Epithelial cell of proximal tubule (primary cell): ENCODE data around the gene HOXC12. TPM values are rescaled to one million over a fixed set of nuclear protein-coding genes. Genes with fewer than 3 reads are reported as not detected.

Experiments
- DNase-seq: peaks from one replicate; pipeline ENCODE4 v3.0.0-alpha.2; 2011; ENCODE audit warnings: low read depth
- H3K4me3 ChIP-seq: 2 replicates; pipeline ENCODE4 v1.5.1; 2011; ENCODE audit warnings: low read depth, mild to moderate bottlenecking, low read length
- total RNA-seq: library from RNA; depleted of rRNA; stranded (reverse); fragments of >200 nt; gene quantifications from 2 replicates; pipeline ENCODE4 v1.2.3, GENCODE V29; 2015
- TF ChIP-seq, protein P1 (sequence below): conservative IDR thresholded peaks from 2 replicates; pipeline ENCODE4 v1.5.1; 2012; ENCODE audit warnings: low read depth, mild to moderate bottlenecking, low read length

HOXC12 gene
- total RNA-seq, 1 donor from 2014 or later, result not detected

DNA sequence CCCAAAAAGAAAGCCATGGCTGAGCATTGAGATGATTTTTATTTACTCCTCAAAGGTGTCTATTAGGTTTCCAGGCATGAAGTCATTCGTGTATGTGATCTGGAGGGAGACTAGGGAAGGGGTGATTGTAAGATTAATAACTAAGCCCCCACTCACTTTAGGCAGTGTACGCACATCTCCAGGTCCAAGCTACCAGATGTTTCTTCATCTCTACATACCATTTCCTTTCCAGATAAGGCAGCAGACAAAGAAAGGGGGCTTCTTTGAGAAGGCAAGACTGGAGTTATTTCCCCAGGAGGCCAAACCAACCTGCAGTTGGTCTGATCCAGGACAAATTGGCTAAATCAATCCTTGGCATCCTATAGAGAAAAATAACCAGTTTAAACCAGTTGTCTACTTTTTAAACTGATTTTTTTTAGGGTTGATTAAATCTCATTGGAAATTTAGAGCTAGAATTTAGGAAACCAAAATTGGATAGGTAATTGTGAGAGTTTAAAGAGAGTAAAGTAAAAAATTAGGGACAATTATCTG is 12.2 kb upstream of the HOXC12 start:
- TF ChIP-seq, protein P1, sequence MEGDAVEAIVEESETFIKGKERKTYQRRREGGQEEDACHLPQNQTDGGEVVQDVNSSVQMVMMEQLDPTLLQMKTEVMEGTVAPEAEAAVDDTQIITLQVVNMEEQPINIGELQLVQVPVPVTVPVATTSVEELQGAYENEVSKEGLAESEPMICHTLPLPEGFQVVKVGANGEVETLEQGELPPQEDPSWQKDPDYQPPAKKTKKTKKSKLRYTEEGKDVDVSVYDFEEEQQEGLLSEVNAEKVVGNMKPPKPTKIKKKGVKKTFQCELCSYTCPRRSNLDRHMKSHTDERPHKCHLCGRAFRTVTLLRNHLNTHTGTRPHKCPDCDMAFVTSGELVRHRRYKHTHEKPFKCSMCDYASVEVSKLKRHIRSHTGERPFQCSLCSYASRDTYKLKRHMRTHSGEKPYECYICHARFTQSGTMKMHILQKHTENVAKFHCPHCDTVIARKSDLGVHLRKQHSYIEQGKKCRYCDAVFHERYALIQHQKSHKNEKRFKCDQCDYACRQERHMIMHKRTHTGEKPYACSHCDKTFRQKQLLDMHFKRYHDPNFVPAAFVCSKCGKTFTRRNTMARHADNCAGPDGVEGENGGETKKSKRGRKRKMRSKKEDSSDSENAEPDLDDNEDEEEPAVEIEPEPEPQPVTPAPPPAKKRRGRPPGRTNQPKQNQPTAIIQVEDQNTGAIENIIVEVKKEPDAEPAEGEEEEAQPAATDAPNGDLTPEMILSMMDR, result no peak
- no peak for DNase-seq
- H3K4me3 ChIP-seq, result no peak overlapping the region

DNA sequence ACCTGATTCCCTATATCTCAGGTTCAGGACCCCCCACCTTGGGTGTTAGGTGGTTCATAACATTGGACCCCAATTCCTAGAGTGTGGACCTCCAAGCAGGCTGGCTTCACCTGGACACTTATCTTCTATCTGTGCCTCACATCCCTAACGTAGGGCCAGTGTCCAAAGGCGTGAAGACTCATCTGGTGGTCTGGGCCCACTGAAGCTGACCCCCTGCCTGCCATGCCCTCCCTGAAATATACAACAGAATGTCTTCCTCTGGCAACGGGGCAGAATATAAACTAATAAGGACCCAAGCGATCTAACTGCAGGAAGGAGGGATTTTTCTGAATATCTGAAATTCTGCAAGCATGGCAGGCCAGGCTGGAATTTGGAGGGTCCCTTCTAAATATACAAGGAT is 10.5 kb upstream of the HOXC12 start:
- TF ChIP-seq, protein P1, result no peak
- no peak for DNase-seq
- H3K4me3 ChIP-seq, result no peak overlapping the region

DNA sequence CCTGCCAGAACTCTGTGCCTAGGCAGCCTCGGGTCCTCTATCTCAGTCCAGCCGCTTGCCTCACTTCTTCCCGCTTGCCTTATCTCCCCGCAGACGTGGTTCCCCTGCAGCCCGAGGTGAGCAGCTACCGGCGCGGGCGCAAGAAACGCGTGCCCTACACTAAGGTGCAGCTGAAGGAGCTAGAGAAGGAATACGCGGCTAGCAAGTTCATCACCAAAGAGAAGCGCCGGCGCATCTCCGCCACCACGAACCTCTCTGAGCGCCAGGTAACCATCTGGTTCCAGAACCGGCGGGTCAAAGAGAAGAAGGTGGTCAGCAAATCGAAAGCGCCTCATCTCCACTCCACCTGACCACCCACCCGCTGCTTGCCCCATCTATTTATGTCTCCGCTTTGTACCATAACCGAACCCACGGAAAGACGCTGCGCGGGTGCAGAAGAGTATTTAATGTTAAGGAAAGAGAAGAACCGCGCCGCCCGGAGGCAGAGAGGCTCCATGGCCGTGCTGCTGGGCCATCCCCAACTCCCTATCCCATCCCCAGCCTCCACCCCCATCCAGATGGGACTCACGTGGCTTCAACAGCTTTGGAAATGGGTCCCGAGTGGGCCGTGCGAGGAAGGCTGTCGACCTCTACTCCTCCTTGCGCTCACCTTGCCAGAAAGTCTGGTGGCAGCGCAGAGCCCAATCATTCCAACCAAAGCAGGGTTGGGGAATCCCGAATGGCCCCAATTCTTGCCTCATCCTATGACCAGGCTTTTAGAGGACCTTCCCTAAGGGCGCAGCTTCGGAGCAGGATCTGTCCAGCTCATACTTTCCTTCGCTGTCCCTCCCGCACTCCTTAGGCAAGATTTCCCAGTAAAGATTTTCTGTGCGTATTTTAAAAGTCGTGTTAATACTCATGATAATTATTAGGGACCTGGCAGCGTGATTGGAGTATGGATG is 9.5 kb upstream of the HOXC12 start:
- DNase-seq, result no peak
- TF ChIP-seq, protein P1, result no peak
- no peak overlapping the region for H3K4me3 ChIP-seq

DNA sequence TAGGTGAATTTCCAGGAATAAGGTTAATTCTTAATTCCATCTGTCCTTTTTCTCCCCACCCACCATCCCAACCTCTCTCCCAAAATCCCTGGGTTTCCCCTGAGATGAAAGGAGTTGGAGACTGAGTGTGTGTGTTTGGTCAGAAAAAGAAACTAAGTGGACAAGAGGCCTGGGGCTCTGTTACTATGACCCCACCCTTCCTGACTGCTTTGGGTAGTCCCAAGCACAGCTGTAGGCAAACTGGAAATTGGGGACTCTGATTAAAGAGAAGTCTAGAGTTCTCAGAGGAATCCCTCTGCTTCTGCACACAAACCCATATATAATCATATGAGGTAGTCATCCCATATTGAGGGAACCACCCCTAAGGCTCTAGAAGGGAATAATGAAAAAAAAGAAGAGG is 7.0 kb upstream of the HOXC12 start:
- no peak for DNase-seq
- TF ChIP-seq, protein P1, result no peak
- no peak overlapping the region for H3K4me3 ChIP-seq

DNA sequence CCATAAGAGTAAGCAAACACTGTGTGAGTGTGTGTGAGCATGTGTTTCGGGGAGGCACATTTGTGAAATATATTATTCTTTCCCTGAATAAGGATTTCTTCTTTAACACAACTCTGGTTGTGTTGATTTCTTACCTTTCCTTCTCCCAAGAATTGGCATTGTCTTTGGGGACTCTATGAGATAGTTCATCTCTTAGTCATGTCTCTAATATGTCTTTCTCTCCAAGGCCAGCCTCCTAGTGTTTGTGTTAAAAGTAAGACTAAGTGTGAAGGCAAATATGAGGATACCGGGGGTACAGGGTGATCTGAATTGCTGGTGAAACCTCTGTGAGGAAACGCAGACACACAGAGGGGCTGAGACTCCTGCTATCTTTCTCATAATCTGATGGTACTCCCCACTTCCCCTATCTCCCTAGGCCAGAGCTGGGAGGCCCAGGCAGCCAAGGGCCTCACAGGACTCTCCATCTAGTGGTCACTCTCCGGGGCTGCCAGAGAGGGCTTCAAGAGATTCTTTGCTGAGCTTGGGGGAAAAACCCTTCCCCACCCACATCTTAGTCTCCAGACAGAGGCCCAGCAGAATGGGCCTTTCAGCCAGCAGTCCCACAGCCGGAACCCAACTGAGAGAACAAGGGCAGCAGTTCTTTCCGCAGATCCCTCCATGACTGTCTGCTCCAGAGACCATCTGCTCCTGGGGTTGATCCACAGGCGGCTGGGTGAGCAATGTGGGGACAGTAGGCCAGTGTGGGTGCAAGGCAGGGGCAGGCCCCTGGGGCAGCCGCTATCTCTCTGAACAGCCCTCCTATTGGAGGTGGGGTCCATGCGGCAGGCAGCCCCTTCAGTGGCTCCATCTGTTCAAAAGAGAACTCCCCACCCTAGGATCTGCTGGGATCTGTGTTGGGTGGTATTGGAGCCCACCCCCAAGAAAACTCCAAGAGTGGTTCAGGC is 5.8 kb upstream of the HOXC12 start:
- no peak overlapping the region for H3K4me3 ChIP-seq
- TF ChIP-seq, protein P1, result no peak
- DNase-seq, result no peak

DNA sequence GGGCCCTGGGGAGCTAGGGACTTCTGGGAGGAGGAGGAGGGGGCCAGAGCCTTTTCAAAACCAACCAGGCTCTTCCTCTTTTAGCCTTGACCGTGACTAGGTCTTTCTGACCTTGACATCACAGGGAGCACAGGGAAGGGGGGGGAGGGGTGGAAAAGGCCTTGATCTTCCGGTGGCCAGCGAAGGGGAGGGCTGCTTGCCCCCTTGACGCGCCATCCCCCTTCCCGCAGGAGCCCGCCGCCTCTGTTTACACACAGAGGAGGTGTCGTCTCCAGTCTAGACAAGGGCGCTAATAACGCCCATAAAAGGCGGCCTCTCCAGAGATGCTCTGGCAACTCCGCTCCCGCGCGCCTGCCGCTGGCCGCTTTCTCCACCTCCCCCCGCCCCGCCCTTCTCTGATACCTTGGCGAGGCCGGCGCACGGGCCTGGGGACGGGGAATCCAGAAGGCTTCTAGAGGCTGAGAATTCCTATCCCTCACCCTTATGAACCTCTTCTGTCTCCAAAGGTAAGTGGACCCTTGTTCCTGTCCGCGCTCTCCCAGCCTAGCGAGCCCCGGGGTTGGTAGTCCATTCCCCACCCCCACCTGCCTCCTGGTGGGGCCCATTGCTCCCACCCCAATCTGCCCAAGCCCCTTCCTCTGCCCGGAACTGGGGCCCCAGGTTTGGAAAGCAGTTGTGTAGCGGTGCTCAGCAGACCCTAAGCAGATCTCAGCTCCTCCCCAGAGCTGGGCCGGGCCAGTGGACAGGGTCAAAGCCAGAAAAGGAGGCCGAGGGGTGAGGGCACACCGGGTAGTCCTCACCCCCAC is 4.9 kb upstream of the HOXC12 start:
- TF ChIP-seq, protein P1, result no peak
- no peak for DNase-seq
- H3K4me3 ChIP-seq, result no peak overlapping the region
